H1 (cell line): ENCODE measurements around the gene UVRAG. TPM values are rescaled to one million over a fixed set of nuclear protein-coding genes. Genes with fewer than 3 reads are reported as not detected.

Experiments used
- CTCF ChIA-PET: fragments of 300-600 bp; sonication (Branson Sonifier 250); formaldehyde crosslinking; loops from one replicate; lab custom pipeline; 2021; ENCODE audit not compliant: partially characterized antibody; lab: Charles Lee
- POLR2A ChIA-PET: fragments of 300-600 bp; sonication (Branson Sonifier 250); formaldehyde crosslinking; loops from one replicate; lab custom pipeline; 2021; ENCODE audit warnings: inconsistent platforms; ENCODE audit not compliant: partially characterized antibody; lab: Charles Lee
- DNase-seq, 2 experiments: peaks; one replicate each; pipeline versions ENCODE4 v3.0.0 to v3.0.0-alpha.2; 2010 to 2022; ENCODE audit warnings: low spot score in 2 of 2, low read depth in 1 of 2, mixed read lengths in 1 of 2
- FAIRE-seq: peaks from 2 replicates; lab custom pipeline; 2011; peaks lifted over from hg19 to GRCh38; lab: Jason Lieb, UNC
- H2AFZ ChIP-seq: 2 replicates; pipeline ENCODE4 v1.8.1; 2012; ENCODE audit warnings: low read length, inconsistent platforms
- H2AK5ac ChIP-seq: 2 replicates; pipeline ENCODE4 v1.6.1; 2013; ENCODE audit warnings: low read depth, low read length
- H2BK120ac ChIP-seq: replicated peaks from 2 replicates; pipeline ENCODE3; 2013; ENCODE audit warnings: low read depth, low read length, inconsistent platforms
- H2BK12ac ChIP-seq: 2 replicates; pipeline ENCODE4 v1.6.1; 2013; ENCODE audit warnings: low read depth, low read length
- H2BK15ac ChIP-seq: 2 replicates; pipeline ENCODE4 v1.6.1; 2013; ENCODE audit warnings: low read length
- H2BK20ac ChIP-seq: 2 replicates; pipeline ENCODE4 v1.6.1; 2013; ENCODE audit warnings: low read length
- H2BK5ac ChIP-seq: 2 replicates; pipeline ENCODE4 v1.6.1; 2013; ENCODE audit warnings: low read depth, low read length
- H3K14ac ChIP-seq: 2 replicates; pipeline ENCODE4 v1.6.1; 2013; ENCODE audit warnings: inconsistent platforms; ENCODE audit not compliant: insufficient read length
- H3K18ac ChIP-seq: 2 replicates; pipeline ENCODE4 v1.6.1; 2013; ENCODE audit warnings: low read length; ENCODE audit errors: extremely low read depth
- H3K23ac ChIP-seq: 2 replicates; pipeline ENCODE4 v1.6.1; 2013; ENCODE audit warnings: inconsistent platforms; ENCODE audit not compliant: insufficient read length
- H3K23me2 ChIP-seq: 2 replicates; pipeline ENCODE4 v1.6.1; 2013; ENCODE audit warnings: low read depth, low read length
- H3K27ac ChIP-seq: 2 replicates; pipeline ENCODE4 v1.6.1; 2011; ENCODE audit warnings: low read depth, low read length, inconsistent platforms
- H3K27me3 ChIP-seq, 4 experiments: replicated peaks in 1 of 4; 1 replicate in 1 of 4; 2 replicates in 3 of 4; pipeline versions ENCODE4 v1.6.1 to v1.8.1; 2011 to 2013; ENCODE audit warnings: low read length in 3 of 4, mild to moderate bottlenecking in 3 of 4, inconsistent platforms in 2 of 4, mixed read lengths in 2 of 4, moderate library complexity in 1 of 4; ENCODE audit not compliant: control insufficient read depth in 3 of 4, insufficient read depth in 3 of 4; ENCODE audit errors: extremely low read depth in 1 of 4
- H3K36me3 ChIP-seq, 4 experiments: 2 replicates each; pipeline versions ENCODE4 v1.6.1 to v1.8.1; 2011 to 2013; ENCODE audit warnings: mild to moderate bottlenecking in 4 of 4, low read length in 3 of 4, moderate library complexity in 2 of 4, control low read depth in 1 of 4, inconsistent platforms in 1 of 4; ENCODE audit not compliant: insufficient read depth in 4 of 4, control insufficient read depth in 2 of 4
- H3K4ac ChIP-seq: replicated peaks from 2 replicates; pipeline ENCODE3; 2013; ENCODE audit warnings: low read length, low read depth, mixed read lengths, inconsistent platforms; ENCODE audit not compliant: insufficient read length
- H3K4me1 ChIP-seq, 4 experiments: replicated peaks in 1 of 4; 1 replicate in 1 of 4; 2 replicates in 3 of 4; pipeline versions ENCODE4 v1.6.1 to v1.8.1; 2011 to 2013; ENCODE audit warnings: low read length in 3 of 4, inconsistent platforms in 2 of 4, mixed read lengths in 1 of 4; ENCODE audit not compliant: insufficient read depth in 4 of 4, control insufficient read depth in 3 of 4
- H3K4me2 ChIP-seq, 2 experiments: 2 replicates each; pipeline versions ENCODE4 v1.6.1 to v1.8.1; 2011 to 2013; ENCODE audit warnings: low read depth in 2 of 2, low read length in 2 of 2, control low read depth in 1 of 2, inconsistent platforms in 1 of 2, mild to moderate bottlenecking in 1 of 2; ENCODE audit not compliant: insufficient read depth in 1 of 2
- H3K4me3 ChIP-seq, 4 experiments: fragments of 200-600, 300-600 bp in 1 of 4; sonication (generic), shearing (Covaris generic), sonication (Bioruptor Twin) in 1 of 4; 2 replicates each; pipeline versions ENCODE4 v1.5.1 to v1.8.1; 2011 to 2016; ENCODE audit warnings: low read length in 4 of 4, low read depth in 3 of 4, control low read depth in 2 of 4, inconsistent platforms in 2 of 4, mild to moderate bottlenecking in 2 of 4, mixed read lengths in 1 of 4, moderate library complexity in 1 of 4; ENCODE audit not compliant: insufficient read depth in 2 of 4; ENCODE audit errors: extremely low read depth in 1 of 4
- H3K56ac ChIP-seq: replicated peaks from 2 replicates; pipeline ENCODE3; 2013; ENCODE audit warnings: low read depth, mild to moderate bottlenecking, mixed read lengths, low read length, inconsistent platforms; ENCODE audit not compliant: insufficient read length
- H3K79me1 ChIP-seq: 2 replicates; pipeline ENCODE4 v1.6.1; 2013; ENCODE audit warnings: low read depth, low read length, control low read depth
- H3K79me2 ChIP-seq, 2 experiments: 2 replicates each; pipeline versions ENCODE4 v1.6.1 to v1.8.1; 2012 to 2013; ENCODE audit warnings: low read length in 2 of 2, mild to moderate bottlenecking in 2 of 2, inconsistent platforms in 1 of 2; ENCODE audit not compliant: insufficient read depth in 2 of 2, control insufficient read depth in 1 of 2
- H3K9ac ChIP-seq, 4 experiments: replicated peaks in 1 of 4; 1 replicate in 1 of 4; 2 replicates in 3 of 4; pipeline versions ENCODE4 v1.6.1 to v1.8.1; 2011 to 2013; ENCODE audit warnings: low read depth in 3 of 4, low read length in 3 of 4, control low read depth in 2 of 4, mild to moderate bottlenecking in 2 of 4, moderate library complexity in 2 of 4, inconsistent platforms in 1 of 4; ENCODE audit errors: extremely low read depth in 1 of 4
- H3K9me3 ChIP-seq, 2 experiments: 2 replicates each; pipeline versions ENCODE4 v1.6.1 to v1.8.1; 2012 to 2013; ENCODE audit warnings: mild to moderate bottlenecking in 2 of 2, moderate library complexity in 2 of 2, control low read depth in 1 of 2, inconsistent platforms in 1 of 2, low read depth in 1 of 2, low read length in 1 of 2, mixed read lengths in 1 of 2; ENCODE audit not compliant: insufficient read depth in 2 of 2
- H4K20me1 ChIP-seq, 2 experiments: replicated peaks in 1 of 2; 2 replicates each; pipeline versions ENCODE3 to v1.8.1; 2011 to 2013; ENCODE audit warnings: inconsistent platforms in 2 of 2, low read length in 2 of 2, mild to moderate bottlenecking in 1 of 2; ENCODE audit not compliant: insufficient read depth in 2 of 2, control insufficient read depth in 1 of 2
- H4K5ac ChIP-seq: 2 replicates; pipeline ENCODE4 v1.6.1; 2013; ENCODE audit warnings: low read length, low read depth, mixed read lengths, inconsistent platforms; ENCODE audit not compliant: insufficient read length
- H4K8ac ChIP-seq: 2 replicates; pipeline ENCODE4 v1.8.0; 2013; ENCODE audit warnings: mild to moderate bottlenecking, moderate library complexity, low read length, inconsistent platforms; ENCODE audit not compliant: insufficient read depth; ENCODE audit errors: extremely low read depth
- H4K91ac ChIP-seq: replicated peaks from 2 replicates; pipeline ENCODE3; 2013; ENCODE audit warnings: low read length, mixed read lengths, inconsistent platforms; ENCODE audit not compliant: insufficient read length
- BCL11A ChIP-seq, 2 experiments: IDR thresholded peaks; one replicate each; pipeline ENCODE4 v1.6.1; 2011; ENCODE audit warnings: low read depth in 2 of 2, low read length in 2 of 2, mild to moderate bottlenecking in 2 of 2
- BRCA1 ChIP-seq: IDR thresholded peaks from 2 replicates; pipeline ENCODE4 v1.6.1; 2012; ENCODE audit warnings: low read depth, low read length, improper control_type of control experiment
- KDM5A ChIP-seq: fragments of 200-600 bp; IDR thresholded peaks from 2 replicates; pipeline ENCODE4 v1.7.1; 2012; ENCODE audit warnings: mild to moderate bottlenecking, low read length, inconsistent platforms, mixed read lengths
- MAFK ChIP-seq: IDR thresholded peaks from 2 replicates; pipeline ENCODE4 v1.6.1; 2012; ENCODE audit warnings: low read depth, mild to moderate bottlenecking, improper control_type of control experiment, low read length
- NANOG ChIP-seq: IDR thresholded peaks from 2 replicates; pipeline ENCODE4 v1.6.1; 2011; ENCODE audit warnings: low read length, low read depth, mild to moderate bottlenecking, inconsistent platforms; ENCODE audit not compliant: insufficient read depth, poor library complexity, severe bottlenecking
- NRF1 ChIP-seq: IDR thresholded peaks from 2 replicates; pipeline ENCODE4 v1.6.1; 2011; ENCODE audit warnings: mild to moderate bottlenecking, low read depth, low read length, improper control_type of control experiment
- RAD21 ChIP-seq, 2 experiments: IDR thresholded peaks in 1 of 2; conservative IDR thresholded peaks in 1 of 2; 2 replicates each; pipeline ENCODE4 v1.6.1; 2011; ENCODE audit warnings: low read depth in 2 of 2, low read length in 2 of 2, improper control_type of control experiment in 1 of 2, inconsistent platforms in 1 of 2, mild to moderate bottlenecking in 1 of 2, moderate library complexity in 1 of 2
- RBBP5 ChIP-seq: IDR thresholded peaks from 2 replicates; pipeline ENCODE4 v1.7.1; 2012; ENCODE audit warnings: low read depth, mild to moderate bottlenecking, inconsistent platforms, low read length, moderate library complexity, borderline replicate concordance
- RXRA ChIP-seq: IDR thresholded peaks from 2 replicates; pipeline ENCODE4 v1.6.1; 2011; ENCODE audit warnings: low read depth, mild to moderate bottlenecking, low read length, moderate library complexity; ENCODE audit not compliant: insufficient read depth
- SP2 ChIP-seq: IDR thresholded peaks from 2 replicates; pipeline ENCODE4 v1.6.1; 2012; ENCODE audit warnings: mild to moderate bottlenecking, low read length, inconsistent platforms
- WGBS, 2 experiments: shearing (Covaris generic) in 1 of 2; methylation state at CpG; one replicate each; pipeline versions ENCODE4 v1.1.6 to v1.1.7; 2013 to 2015; ENCODE audit warnings: low lambda C conversion rate in 2 of 2, mixed read lengths in 2 of 2, inconsistent platforms in 1 of 2, low coverage in 1 of 2, missing lambda C conversion rate in 1 of 2; ENCODE audit not compliant: insufficient replicate concordance in 2 of 2, insufficient coverage in 1 of 2, insufficient read length in 1 of 2; ENCODE audit errors: extremely low coverage in 1 of 2, missing lambda C conversion rate in 1 of 2; 5-methylcytosine and 5-hydroxymethylcytosine counted together
- polyA plus RNA-seq, 7 experiments: library from polyadenylated mRNA; depleted of rRNA in 3 of 7; stranded (reverse) in 5 of 7; unstranded in 2 of 7; fragments of >200 nt in 5 of 7; fragments of 200-250 nt in 2 of 7; gene quantifications; 1 replicate in 5 of 7; 2 replicates in 1 of 7; 4 replicates in 1 of 7; pipeline versions ENCODE4 v1.2.1 to v1.2.3, GENCODE V29; 2011 to 2013; ENCODE audit warnings: missing spikeins in 2 of 7, mixed read lengths in 2 of 7
- total RNA-seq: library from RNA; stranded (reverse); fragmentation: NEBNext Ultra II Directional; extraction: Animal tissue kit (Norgen Biotek cat#: 25700); gene quantifications from 2 replicates; pipeline ENCODE4 v1.2.1, GENCODE V29; 2021
- TF ChIP-seq, protein P1 (sequence below), 3 experiments: IDR thresholded peaks; 1 replicate in 2 of 3; 2 replicates in 1 of 3; pipeline versions ENCODE4 v1.5.1 to v1.6.1; 2011; ENCODE audit warnings: low read length in 3 of 3, mild to moderate bottlenecking in 3 of 3, inconsistent platforms in 2 of 3, low read depth in 1 of 3, moderate library complexity in 1 of 3; ENCODE audit not compliant: insufficient read depth in 1 of 3; ENCODE audit errors: control extremely low read depth in 1 of 3

Gene UVRAG
- total and polyA plus RNA-seq, 2 of the 8 experiments (the other 6 are each of a cell fraction or from before 2014, with no cell fraction given): 5.5 to 14.7 TPM

DNA sequence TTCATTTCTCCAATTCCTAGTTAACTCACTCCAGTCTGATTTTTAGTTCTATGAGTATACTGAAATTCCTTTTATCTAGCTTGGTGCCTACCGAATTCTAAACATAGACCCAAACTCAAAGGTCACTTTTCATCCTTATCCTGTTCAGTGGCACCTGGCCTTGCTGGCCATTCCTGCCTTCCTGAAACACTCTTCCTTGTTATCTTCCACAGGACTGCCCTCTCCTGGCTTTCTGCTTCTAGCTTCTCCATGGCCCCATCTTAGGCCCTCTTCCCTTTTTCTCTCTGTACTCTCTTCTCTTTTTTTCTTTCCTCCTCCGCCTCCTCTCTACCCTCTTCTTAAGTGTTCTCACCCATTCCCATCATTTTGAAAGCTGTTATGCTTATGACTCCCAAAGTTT, 304.0 kb downstream of the UVRAG start:
- FAIRE-seq: no peak
- H4K5ac ChIP-seq: no peak overlapping the region
- no peaks in the 10 kb centered on the region for H3K36me3 ChIP-seq
- H3K79me2 ChIP-seq: no peaks in the 10 kb centered on the region
- 100% methylated on average over 2 of the region's 2 CpGs; no CpG with 5 or more reads in 1 of the 2 experiments for WGBS, 2 experiments
- no peak overlapping the region for H2AFZ ChIP-seq
- no peak overlapping the region for H2BK20ac ChIP-seq
- H3K4me1 ChIP-seq: peaks cover 4 to 19% (median 8%) of the 10 kb centered on the region in 4 experiments; a peak in 6 of 7 replicates
- no peak overlapping the region for H2BK120ac ChIP-seq
- H3K79me1 ChIP-seq: no peaks in the 10 kb centered on the region
- H3K23me2 ChIP-seq: no peaks in the 10 kb centered on the region
- H3K9me3 ChIP-seq: no peaks in the 10 kb centered on the region
- ChIA-PET POLR2A (interaction anchor here (0.6 to 1.3 kb wide), 2 partner anchors 54 to 415 kb away, joined by 3 read pairs; no protein-coding TSS in a partner anchor), CTCF (interaction anchor here (0.6 to 4.1 kb wide), 9 partner anchors 10 to 901 kb away, joined by 3 to 17 read pairs (median 3); no protein-coding TSS in a partner anchor)
- no peak overlapping the region for H3K4me3 ChIP-seq
- no peak overlapping the region for H2BK15ac ChIP-seq
- H3K18ac ChIP-seq: no peak overlapping the region
- H2BK12ac ChIP-seq: no peak overlapping the region
- DNase-seq: no peak
- no peak overlapping the region for H2BK5ac ChIP-seq
- no peak overlapping the region for H3K56ac ChIP-seq
- H3K27me3 ChIP-seq: no peaks in the 10 kb centered on the region
- no peak overlapping the region for H3K4me2 ChIP-seq
- H2AK5ac ChIP-seq: no peak overlapping the region
- H3K27ac ChIP-seq: no peak overlapping the region
- H4K20me1 ChIP-seq: peaks cover 0 to 5% of the 10 kb centered on the region in 2 experiments
- H3K9ac ChIP-seq: no peak overlapping the region
- H4K8ac ChIP-seq: no peak overlapping the region
- no peak overlapping the region for H3K14ac ChIP-seq
- no peak overlapping the region for H3K4ac ChIP-seq
- no peak overlapping the region for H4K91ac ChIP-seq
- no peak overlapping the region for H3K23ac ChIP-seq
- TF ChIP-seq RXRA: no peak
- no peak for TF ChIP-seq KDM5A
- no peak for TF ChIP-seq BCL11A (IDR thresholded peaks at IDR 0.05; ENCODE audit: low read depth in 2 of 2, low read length in 2 of 2)
- TF ChIP-seq, protein P1, sequence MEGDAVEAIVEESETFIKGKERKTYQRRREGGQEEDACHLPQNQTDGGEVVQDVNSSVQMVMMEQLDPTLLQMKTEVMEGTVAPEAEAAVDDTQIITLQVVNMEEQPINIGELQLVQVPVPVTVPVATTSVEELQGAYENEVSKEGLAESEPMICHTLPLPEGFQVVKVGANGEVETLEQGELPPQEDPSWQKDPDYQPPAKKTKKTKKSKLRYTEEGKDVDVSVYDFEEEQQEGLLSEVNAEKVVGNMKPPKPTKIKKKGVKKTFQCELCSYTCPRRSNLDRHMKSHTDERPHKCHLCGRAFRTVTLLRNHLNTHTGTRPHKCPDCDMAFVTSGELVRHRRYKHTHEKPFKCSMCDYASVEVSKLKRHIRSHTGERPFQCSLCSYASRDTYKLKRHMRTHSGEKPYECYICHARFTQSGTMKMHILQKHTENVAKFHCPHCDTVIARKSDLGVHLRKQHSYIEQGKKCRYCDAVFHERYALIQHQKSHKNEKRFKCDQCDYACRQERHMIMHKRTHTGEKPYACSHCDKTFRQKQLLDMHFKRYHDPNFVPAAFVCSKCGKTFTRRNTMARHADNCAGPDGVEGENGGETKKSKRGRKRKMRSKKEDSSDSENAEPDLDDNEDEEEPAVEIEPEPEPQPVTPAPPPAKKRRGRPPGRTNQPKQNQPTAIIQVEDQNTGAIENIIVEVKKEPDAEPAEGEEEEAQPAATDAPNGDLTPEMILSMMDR (IDR thresholded peaks at IDR 0.05; ENCODE audit: control extremely low read depth in 1 of 3, insufficient read depth in 1 of 3, low read depth in 1 of 3, low read length in 3 of 3): peak in 1 of 3 experiments; percentile 7; a peak in 1 of 4 replicates
- no peak for TF ChIP-seq MAFK
- TF ChIP-seq NRF1: no peak
- no peak for TF ChIP-seq BRCA1
- TF ChIP-seq RBBP5: no peak
- peak; percentile 28 to 42; a peak in 3 of 4 replicates for TF ChIP-seq RAD21 (IDR thresholded peaks at IDR 0.05 in 1 of 2, conservative IDR thresholded peaks at IDR 0.05 in 1 of 2; ENCODE audit: low read depth in 2 of 2, low read length in 2 of 2)
- no peak for TF ChIP-seq SP2
- TF ChIP-seq NANOG: no peak
